ENCODE results near the gene NCKAP1.
A peak's percentile ranks its signal among the peaks of the same experiment; 100 is the strongest.

NCKAP1 gene, protein sequence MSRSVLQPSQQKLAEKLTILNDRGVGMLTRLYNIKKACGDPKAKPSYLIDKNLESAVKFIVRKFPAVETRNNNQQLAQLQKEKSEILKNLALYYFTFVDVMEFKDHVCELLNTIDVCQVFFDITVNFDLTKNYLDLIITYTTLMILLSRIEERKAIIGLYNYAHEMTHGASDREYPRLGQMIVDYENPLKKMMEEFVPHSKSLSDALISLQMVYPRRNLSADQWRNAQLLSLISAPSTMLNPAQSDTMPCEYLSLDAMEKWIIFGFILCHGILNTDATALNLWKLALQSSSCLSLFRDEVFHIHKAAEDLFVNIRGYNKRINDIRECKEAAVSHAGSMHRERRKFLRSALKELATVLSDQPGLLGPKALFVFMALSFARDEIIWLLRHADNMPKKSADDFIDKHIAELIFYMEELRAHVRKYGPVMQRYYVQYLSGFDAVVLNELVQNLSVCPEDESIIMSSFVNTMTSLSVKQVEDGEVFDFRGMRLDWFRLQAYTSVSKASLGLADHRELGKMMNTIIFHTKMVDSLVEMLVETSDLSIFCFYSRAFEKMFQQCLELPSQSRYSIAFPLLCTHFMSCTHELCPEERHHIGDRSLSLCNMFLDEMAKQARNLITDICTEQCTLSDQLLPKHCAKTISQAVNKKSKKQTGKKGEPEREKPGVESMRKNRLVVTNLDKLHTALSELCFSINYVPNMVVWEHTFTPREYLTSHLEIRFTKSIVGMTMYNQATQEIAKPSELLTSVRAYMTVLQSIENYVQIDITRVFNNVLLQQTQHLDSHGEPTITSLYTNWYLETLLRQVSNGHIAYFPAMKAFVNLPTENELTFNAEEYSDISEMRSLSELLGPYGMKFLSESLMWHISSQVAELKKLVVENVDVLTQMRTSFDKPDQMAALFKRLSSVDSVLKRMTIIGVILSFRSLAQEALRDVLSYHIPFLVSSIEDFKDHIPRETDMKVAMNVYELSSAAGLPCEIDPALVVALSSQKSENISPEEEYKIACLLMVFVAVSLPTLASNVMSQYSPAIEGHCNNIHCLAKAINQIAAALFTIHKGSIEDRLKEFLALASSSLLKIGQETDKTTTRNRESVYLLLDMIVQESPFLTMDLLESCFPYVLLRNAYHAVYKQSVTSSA

DNA sequence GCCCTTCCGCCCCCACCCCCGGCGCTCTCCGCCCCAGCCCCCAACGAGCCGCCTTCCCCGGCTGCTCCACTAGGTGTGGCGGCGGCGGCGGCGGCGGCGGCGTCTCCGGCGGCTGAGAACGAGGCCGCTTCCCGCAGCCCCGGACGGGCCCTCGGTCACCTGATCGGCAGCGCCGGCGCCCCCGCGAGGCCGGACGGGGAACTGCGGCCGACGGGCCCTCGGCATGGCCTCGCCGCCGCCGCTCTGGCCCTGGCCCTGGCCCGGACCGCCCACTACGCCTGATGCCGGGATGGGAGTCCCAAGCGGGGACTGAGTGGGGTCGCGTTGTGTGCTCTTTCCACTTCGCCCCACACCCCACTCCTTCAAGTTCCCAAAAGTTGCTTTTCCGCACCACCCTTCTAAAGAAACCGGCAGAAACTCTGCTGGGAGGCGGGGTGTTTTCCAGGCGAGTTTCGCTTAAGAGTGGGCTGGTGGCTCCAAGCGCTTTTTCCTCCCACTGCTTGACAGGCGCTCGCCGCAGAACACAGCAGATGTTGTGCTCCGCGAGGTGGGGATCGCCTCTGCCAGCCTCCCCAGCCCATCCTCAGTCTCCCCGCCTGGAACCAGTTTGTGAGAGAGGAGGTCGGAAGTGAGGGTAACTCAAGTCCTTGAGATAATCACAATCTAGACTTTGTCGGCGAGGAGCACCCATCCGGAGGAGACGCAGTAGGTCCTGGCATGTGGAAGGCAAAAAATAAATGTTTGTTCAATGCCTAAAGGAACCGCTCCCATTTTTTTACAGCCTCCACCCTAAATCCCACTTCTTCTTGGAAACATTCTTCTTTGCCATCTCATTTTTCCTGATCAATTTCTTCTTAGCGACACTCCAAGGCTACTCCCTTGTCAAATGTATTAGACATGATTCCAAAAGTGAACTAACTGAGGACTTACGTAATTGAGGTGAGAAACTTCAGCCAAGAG is at the start of gene NCKAP1:
Gene NCKAP1, minus strand, starts transcription at position 117 of the 960 bp plus-strand sequence. CDS start 358 bp downstream, outside the sequence.
- TF ChIP-seq, protein P1, sequence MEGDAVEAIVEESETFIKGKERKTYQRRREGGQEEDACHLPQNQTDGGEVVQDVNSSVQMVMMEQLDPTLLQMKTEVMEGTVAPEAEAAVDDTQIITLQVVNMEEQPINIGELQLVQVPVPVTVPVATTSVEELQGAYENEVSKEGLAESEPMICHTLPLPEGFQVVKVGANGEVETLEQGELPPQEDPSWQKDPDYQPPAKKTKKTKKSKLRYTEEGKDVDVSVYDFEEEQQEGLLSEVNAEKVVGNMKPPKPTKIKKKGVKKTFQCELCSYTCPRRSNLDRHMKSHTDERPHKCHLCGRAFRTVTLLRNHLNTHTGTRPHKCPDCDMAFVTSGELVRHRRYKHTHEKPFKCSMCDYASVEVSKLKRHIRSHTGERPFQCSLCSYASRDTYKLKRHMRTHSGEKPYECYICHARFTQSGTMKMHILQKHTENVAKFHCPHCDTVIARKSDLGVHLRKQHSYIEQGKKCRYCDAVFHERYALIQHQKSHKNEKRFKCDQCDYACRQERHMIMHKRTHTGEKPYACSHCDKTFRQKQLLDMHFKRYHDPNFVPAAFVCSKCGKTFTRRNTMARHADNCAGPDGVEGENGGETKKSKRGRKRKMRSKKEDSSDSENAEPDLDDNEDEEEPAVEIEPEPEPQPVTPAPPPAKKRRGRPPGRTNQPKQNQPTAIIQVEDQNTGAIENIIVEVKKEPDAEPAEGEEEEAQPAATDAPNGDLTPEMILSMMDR (IDR thresholded peaks at IDR 0.05): peak; percentile 81

DNA sequence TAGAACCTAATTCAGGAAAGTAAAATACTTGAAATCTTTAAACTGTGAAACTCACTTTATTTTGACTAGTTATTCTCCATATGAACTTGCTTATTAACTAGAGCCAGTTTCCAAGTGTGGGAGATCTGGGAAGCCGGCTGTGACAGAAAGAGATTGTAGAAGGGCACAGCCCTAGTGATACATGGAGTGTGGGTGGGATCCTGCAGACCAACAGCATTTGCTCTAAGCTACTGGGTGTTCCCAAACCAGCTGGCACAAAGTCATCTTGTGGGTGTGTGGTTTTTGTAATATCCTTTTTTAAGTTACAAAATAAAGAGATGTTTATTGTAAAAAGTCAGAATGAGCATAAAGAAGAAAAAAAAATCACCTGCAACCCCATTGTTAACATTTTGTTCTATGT is 43.7 kb upstream of the NCKAP1 start:
- TF ChIP-seq, protein P1 (IDR thresholded peaks at IDR 0.05): no peak

DNA sequence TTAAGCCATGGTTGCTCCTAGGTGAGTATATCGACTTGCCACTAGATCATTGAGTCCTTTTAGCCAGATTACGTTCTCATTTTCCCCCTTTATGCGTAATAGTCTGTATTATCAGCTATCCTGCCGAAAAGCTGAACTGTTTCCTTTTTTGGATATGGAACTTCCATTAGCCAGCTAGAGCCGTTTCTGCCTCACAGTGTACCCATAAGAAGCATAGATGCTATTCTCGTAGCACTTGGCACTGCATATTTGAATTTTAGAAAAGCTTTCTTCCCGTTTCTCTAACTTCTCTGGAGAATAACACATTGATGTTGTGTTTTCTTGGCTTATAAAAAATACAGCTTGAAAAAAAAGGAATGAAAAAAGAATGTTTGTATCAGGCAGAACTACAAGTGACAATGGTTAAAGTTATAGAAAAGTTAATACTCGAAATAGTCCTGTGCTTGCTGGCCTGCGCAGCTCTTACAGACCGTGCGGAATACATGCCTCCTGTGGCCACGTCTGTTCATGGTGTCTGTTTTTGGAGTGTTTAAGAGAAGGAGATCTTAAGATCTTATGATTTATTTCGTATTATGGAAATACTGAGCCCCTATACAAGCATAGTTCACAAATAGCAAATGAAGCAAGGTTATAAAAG is 41.0 kb upstream of the NCKAP1 start:
- TF ChIP-seq, protein P1 (IDR thresholded peaks at IDR 0.05): no peak

DNA sequence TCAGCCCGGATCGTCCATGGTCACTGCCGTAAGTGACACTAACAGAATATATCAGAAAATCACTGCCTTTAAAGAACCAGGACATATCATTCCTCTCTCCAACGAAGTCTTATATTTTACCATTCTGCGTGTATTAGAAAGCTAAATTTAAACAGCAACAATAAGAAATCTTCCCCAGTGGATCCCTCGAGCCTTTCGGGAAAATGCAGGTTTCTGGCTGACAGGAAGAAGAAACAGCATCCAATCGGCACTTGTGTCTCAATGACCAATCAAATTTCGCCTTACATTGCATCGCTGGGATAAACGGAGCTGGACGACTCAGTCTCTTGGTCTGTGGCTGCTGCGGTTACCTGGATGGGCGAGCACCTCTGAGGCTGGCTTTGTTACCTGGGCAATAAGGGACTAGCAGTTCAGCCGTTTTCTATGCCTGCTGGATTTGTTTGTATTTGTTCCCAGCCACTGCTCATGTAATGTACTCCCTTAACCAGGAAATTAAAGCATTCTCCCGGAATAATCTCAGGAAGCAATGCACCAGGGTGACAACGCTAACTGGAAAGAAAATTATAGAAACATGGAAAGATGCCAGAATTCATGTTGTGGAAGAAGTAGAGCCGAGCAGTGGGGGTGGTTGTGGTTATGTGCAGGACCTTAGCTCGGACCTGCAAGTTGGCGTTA is 40.3 kb upstream of the NCKAP1 start, which contains the start of gene DUSP19:
Gene DUSP19, plus strand, starts transcription at position 284 of the 675 bp plus-strand sequence. Its CDS starts 187 bp downstream, at position 471.
- TF ChIP-seq, protein P1 (IDR thresholded peaks at IDR 0.05): no peak

DNA sequence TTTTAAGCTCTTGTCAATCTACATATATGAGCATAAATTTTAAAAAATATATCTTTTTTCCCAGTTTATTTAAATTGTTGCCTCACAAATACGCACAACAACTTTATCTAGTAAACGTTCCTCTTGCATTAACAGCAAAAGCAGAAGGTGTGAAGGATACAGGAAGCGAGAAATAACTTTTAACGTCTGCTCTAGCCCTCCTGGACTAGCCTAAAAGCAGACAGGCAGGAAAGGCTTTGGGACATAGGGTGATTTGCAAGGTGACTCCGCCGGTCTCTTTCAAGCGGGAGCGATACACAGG is 39.9 kb upstream of the NCKAP1 start:
- TF ChIP-seq, protein P1 (IDR thresholded peaks at IDR 0.05): no peak

DNA sequence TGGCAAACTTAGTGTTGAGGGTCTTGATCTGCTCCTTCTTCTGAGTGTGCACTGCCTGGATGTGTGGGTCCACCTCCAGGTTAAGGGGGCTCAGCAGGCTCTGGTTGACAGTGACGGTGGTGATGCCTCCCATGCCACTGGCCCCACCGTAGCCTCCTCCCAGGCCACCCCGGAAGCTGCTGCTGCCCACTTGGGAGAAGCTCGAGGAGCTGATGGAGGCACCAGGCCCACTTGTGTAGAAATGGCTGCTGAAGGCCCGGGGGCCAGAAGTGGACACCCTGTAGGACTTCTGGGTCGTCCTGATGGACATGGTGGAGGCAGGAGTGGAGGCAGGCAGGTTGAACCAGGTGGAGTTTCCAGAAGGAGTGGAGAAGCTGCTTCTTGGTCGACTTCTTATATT is 33.9 kb upstream of the NCKAP1 start:
- TF ChIP-seq, protein P1 (IDR thresholded peaks at IDR 0.05): no peak

Measured in LNCAP (cell line).